Activated gamma-delta T cell (primary cell): Measurements from ENCODE around the gene OR2K2.
"Not testable (repeated sequence)": the region's sequence is repeated elsewhere in the genome, so short reads cannot be mapped to it uniquely, and the experiment has no call there.

Experiments
- DNase-seq: peaks from one replicate; lab custom pipeline; 2025; lab: John Stamatoyannopoulos, UW
- total RNA-seq, 2 donors: gene quantifications; one replicate each; lab custom pipeline; 2026; lab: John Stamatoyannopoulos, UW

OR2K2 gene, protein sequence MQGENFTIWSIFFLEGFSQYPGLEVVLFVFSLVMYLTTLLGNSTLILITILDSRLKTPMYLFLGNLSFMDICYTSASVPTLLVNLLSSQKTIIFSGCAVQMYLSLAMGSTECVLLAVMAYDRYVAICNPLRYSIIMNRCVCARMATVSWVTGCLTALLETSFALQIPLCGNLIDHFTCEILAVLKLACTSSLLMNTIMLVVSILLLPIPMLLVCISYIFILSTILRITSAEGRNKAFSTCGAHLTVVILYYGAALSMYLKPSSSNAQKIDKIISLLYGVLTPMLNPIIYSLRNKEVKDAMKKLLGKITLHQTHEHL
- 0 to 0.09 reads per million in 2 donors for total RNA-seq

DNA sequence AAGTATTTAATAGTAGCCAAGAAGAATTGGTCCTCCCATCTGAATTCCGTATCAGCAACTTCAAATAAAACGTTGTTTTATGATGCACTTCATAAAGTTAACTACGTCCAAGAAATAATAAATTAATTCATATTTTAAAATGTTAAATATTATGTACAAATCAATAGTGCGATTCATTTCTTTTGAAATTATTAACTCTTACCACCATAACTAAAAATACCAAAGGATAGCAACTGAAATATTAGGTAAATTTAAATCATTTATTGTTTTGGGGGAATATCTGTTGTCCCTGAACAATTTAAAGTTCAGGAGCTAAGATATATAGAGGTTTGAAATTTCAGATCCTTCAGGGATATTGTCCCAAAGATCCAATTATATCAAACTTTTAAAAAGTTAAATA lies at the start of gene OR2K2:
Gene OR2K2 (minus strand): TSS at position 101 of the 400 bp plus-strand sequence. CDS start 1,791 bp downstream, outside the sequence.
- no peak for DNase-seq

DNA sequence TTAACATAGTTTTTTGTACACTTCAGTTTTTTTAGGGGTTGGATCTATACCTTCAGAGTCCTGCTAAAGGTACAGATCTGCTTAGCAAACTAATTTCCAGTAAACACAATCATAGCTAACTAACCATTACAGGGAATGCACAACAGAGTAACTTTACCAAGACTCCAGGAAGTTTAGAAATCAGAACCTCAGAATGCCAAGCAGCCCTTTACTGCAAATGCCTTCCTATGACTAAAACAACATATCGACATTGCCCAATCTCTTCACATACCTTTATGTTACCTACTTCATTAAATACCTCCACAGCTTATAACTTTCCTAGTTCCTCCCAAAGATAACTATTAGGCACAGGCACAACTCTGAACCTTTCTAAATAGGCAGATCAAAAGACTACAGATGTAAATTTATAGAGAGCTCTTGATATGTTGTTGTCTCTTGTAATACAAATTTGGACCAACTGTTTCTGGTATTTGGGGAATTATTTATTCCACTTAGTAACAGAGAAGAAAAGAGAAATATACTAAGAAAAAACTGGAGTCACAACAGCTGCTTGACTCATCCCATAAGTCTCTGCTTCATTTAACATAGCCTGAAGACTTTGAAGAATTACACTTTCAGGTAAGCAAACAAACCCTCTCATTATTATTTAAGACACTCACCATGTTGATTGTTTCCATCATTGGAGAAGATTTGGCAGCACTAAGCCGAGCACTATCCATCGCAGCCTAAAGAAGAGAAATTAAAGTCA lies 46.0 kb upstream of the OR2K2 start:
- DNase-seq: no peak

DNA sequence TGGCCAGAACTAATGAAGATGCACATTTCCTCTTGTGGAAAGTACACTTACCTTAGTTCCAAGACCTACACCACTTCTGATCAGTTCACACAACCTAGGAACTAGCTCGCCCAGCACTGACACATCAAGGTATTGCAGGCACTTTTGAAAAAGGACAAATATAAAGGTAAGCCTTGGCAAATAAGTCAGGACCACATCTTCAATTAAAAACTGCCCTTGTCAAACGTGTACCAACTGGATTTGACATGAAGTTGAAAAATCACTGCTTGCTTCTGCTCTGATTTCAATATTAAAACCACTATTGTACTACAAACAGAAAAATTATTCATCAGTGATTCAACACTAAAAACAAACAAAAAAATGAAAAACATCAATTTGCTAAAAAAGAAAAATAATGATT lies 45.0 kb upstream of the OR2K2 start:
- DNase-seq: no peak

DNA sequence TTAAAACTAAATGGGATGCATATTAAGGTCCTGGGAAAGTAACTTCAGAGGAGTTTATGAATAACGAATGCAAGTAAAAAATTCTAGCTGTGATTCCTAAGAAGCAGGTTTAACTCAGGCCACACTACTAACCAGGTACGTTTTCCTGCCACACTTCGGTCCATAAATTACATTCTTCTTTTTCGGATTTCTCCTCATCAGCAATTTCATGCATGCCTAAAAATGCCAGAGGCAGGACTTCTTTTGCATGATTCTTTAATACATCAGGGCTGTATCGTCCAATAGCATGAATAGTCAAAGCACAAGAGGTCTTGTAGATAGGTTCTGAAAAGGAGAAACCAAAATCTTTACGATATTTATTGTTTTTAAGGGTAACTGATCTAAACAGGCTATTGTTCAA lies 42.3 kb upstream of the OR2K2 start:
- DNase-seq: no peak

DNA sequence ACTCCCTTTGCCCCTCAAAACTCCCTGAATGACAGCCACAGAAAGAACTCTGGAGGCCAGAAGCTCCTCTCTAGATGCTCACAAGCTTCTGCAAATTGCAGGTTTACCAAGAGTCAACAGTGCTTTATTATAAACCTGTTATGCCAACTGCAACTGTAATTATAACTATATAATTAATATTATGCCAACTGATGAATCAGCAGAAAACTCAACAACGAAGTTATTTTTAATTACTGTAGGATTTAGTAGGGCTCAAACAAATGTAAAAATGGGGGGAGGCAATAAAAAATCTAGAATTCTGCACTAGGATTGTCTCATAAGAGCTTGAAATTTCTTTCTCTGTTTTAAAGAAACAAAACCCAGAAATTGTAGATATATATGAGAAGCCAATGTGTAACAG lies 37.0 kb upstream of the OR2K2 start:
- DNase-seq: no peak

GRCh38 chr9:111362526-111362925 lies 32.5 kb upstream of the OR2K2 start:
- no peak for DNase-seq

DNA sequence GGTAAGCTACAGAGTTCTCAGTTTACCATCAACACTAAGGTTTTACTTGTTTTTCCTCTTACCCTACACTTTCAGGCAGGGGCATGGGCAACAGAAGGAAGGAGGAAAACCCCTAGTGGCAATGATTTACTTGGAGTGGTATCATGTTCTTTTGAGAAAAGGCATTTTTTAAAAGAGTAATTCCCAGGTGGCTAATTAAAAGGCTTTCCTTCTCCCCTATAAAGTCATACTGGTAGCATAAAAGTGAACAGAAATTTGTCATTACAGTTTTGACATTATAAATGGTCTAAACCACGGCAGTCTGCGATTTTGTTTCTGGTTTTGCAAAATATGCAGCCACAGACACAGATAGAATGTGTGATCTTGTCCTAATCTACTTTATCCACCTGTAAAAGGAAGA lies 30.9 kb upstream of the OR2K2 start:
- DNase-seq: no peak

DNA sequence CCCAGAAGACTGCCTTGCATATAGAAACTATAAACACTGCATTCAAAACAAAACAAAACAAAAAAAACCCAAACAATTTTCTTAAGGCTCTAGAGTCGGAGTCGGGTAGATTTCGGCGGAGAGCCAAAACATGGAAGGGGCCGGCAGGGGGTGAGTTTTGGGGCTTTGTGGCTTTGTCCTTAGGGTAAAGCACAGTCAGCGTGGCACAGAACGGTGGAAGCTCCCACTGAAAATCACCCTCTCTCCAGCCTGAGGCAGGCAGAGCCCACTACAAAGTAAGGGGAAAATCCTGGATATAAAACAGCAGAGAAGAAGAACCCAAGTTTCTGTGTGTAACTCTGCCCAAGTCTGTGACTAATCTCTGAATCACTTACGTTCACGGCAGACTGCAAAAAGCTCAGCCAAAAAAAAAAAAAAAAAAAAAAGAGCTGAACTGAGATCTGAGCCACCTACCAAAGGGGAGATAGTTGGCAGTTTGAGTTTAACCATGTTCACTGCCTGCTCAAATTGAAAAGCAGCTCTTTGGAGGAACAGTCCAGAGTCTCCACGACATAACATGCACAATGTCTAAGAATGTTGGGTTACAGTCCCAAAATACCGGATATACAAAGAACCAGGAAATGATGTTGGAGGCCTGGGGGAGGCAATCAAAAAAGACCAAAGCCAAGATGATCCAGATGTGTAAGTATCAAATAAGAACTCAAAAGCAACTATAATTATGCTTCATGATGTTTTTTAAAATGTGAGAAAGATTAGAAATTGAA lies 26.6 kb upstream of the OR2K2 start:
- DNase-seq: no peak

- DNase-seq: no peak
Observed at GRCh38 chr9:111352545-111352944, 22.5 kb upstream of the OR2K2 start.

DNA sequence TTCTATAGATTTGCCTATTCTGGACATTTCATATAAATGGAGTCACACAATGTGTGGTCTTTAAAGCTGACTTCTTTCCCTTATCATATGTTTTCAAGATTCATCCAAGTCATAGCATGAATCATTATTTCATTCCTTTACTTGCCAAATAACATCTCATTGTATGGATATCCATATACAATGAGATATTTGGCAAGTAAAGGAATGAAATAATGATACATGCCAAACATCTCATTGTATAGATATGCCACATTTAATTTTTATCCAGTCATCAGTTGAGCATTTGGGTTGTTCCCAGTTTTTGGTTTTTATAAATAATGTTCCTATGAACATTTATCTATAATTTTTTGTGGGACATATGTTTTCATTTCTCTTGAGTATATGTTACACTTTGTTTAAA lies 20.5 kb upstream of the OR2K2 start:
- no peak for DNase-seq

GRCh38 chr9:111349766-111350165 lies 19.7 kb upstream of the OR2K2 start:
- DNase-seq: no peak

DNA sequence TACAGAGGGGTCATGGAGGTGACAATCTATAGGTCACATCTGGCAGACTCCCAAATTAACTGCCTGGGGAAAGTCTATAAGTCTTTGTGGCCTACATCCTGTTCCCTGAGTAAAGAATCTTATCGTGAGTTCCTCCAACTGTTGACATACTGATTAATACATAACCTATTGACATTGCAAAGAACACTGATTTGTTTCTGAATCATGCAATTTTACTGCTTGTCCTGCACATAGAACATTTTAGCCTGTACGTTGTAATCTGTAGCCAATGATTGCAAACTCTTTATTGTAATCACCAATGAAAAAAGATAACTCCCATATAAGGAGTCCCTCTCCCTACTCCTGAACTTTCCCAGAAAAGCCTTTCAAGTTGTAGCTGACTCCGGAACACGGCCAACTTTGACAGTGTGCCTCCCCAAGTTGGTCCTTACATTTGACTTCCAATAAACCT lies 18.8 kb upstream of the OR2K2 start:
- DNase-seq: no peak

- DNase-seq: not testable (repeated sequence)
Observed at GRCh38 chr9:111334318-111334863, 4.4 kb upstream of the OR2K2 start.

- DNase-seq: no peak
Observed at GRCh38 chr9:111320631-111321030, 9.4 kb downstream of the OR2K2 start.

DNA sequence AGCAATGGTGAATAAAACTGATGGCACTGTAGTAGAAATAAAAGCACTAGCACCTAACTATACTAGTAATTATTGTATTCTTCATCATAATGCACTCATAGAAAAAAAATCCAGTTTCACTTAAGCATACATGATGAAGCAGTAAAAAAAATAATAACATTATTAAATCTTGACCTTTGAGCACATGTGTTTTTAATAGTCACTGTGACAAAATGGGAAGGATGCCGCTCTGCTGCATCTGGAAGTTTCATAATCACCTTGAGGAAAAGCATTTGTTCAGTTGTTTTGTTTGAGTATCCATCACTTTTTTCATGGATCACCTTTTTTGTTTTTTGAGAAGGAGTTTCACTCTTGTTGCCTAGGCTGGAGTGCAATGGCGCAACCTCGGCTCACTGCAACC lies 13.2 kb downstream of the OR2K2 start:
- DNase-seq: no peak

GRCh38 chr9:111305914-111306313 lies 24.1 kb downstream of the OR2K2 start:
- DNase-seq: no peak

GRCh38 chr9:111304000-111304399 lies 26.0 kb downstream of the OR2K2 start:
- DNase-seq: not testable (repeated sequence)

DNA sequence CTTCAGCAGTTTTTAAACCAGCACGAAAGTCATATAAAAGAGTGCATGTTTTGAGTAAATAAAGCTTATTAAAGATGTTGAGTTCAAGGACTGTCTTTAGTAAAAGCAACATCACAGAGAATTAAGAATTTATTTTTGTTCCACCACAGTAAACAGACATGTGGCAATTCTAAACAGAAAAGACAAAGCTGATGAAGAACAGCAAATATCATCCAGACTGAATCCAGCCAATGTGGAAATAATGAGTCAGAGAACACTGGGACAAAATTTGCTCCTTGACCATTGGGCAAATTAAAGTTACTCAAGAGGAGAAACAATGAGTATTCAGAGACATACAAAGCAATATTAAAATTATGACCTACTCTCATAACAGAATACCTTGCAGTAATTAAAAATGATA lies 28.8 kb downstream of the OR2K2 start:
- DNase-seq: no peak

DNA sequence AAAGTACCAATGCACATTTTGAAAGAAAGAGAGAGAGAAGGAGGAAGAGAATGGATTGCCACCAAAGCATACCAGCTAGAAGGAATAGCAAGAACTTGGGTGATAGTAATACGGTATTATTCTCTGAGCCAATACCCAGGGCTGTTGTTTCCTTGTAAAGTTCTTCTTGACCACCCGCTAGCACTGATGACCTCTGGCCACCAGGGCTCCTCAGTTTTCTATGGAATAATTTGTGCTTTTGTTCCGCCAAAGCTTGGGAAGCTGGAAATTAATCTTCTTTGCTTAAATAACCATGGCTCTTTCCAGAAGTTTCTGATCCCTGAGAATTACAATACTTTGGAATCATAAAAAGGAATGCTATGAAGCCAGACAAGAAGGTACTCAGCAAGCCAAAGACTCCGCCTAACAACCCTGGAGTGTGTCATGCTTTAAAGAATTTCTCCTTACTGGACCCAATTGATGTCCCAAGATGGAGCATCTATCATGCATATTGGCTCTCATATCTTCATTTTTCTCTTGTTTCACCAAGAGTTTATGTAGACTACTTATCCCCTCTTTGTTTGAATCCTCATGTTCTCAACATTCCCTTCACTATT lies 29.8 kb downstream of the OR2K2 start:
- no peak for DNase-seq

DNA sequence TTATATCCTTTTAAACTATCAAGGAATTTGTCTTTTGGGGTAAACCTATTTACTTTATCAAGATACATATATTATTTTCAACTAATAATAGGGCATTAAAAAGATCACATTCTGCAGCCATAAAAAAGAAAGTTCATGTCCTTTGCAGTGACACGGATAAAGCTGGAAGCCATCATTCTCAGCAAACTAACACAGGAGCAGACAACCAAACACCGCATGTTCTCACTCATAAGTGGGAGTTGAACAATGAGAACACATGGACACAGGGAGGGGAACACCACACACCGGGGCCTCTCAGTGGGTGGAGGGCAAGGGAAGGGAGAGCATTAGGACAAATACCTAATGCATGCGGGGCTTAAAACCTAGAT lies 30.4 kb downstream of the OR2K2 start:
- not testable (repeated sequence) for DNase-seq

DNA sequence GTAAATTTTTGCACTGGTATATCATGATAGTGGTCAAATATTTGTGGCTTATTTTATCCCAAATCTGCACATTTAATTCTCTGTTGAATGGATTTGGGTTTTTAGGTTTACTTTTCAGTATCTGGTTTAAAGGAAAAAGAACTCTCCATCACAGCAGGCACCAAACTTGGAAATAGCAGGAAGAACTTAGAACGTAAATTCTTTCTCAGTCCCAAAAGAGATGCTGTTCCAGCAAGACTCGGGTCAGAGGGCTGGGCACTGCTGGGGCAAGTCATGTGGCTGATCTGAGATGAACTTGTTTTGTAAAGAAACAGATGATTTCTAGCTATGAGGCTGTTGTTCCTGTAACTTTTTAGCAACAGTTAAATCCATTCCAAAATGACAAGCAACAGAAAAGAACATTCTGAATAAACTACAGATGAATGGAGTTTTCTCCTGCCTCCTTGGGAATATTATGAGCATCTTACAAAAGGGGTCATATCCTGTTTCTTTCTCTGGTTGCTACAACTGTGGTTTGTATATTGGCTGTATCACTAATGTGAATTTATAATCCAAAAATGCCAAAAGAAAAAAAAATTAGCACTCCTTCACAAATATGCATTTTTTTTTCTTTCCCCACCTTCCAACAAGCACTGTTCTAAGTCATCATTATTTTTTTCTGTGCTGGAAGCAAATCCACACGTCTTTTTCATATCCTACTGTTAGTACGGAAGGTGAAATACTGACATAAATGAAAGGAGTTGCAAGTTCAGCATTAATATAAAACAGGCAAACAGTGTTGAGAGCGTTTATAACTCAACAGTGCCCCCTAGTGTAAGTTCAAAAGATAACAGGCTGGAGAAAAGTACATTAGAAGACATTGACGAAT lies 31.1 kb downstream of the OR2K2 start:
- DNase-seq: no peak
